ENCODE results near the gene DDA1. TPM values are rescaled to one million over a fixed set of nuclear protein-coding genes. Genes with fewer than 3 reads are reported as not detected.

DDA1 gene
- total RNA-seq, 4 donors from 2014 or later: 20.6 to 98.1 (median 22.0) TPM

- intact Hi-C loops (cut with DNase I; ENCODE audit: low total_unique reads): no loop called here
- peak within 1 kb of the TSS; percentile 90 to 98 (median 94) for H3K27ac ChIP-seq
- H3K4me1 ChIP-seq: peaks cover 34 to 50% (median 37%) of the 10 kb centered on the region in 4 donors
- H3K36me3 ChIP-seq: no peaks in the 10 kb centered on the region
- DNase-seq: peak; percentile 98
- no peaks in the 10 kb centered on the region for H3K9me3 ChIP-seq
- no peaks in the 10 kb centered on the region for H3K27me3 ChIP-seq
- WGBS, 2 donors (ENCODE audit: low coverage in 1 of 2): 0 to 2% methylated on average over 4 to 35 of the region's 52 CpGs
- H3K4me3 ChIP-seq: peak within 1 kb of the TSS; percentile 62 to 74 (median 68)
- in situ Hi-C loops (cut with MboI; ENCODE audit: low pct_ligation_motif_present in 1 of 4, low pct_unique_long_range_greater_than_20kb in 1 of 4, low sequenced_read_pairs in 3 of 4): no loop called here
- TF ChIP-seq EP300 (IDR thresholded peaks at IDR 0.05; ENCODE audit: low read depth) (no peak), CTCF (IDR thresholded peaks at IDR 0.05) (peak; percentile 68 to 88 (median 73)), POLR2AphosphoS5 (IDR thresholded peaks at IDR 0.05) (peak; percentile 60 to 74 (median 74))
Measured at GRCh38 chr19:17303167-17303939, 6.0 kb upstream of the DDA1 start, which contains the start of gene ABHD8. Gene ABHD8, minus strand, starts transcription at chr19:17303425. Its CDS starts 1,809 bp downstream, at chr19:17301616.

GRCh38 chr19:17303940-17304267 lies 5.5 kb upstream of the DDA1 start:
- Histone ChIP-seq H3K27ac (peak overlapping the region; percentile 90 to 98 (median 94)), H3K36me3 (no peaks in the 10 kb centered on the region), H3K27me3 (no peaks in the 10 kb centered on the region), H3K4me3 (no peak overlapping the region), H3K9me3 (no peaks in the 10 kb centered on the region), H3K4me1 (peaks cover 34 to 55% (median 39%) of the 10 kb centered on the region in 4 donors)
- TF ChIP-seq POLR2A (IDR thresholded peaks at IDR 0.05): no peak
- TF ChIP-seq CTCF (IDR thresholded peaks at IDR 0.05): no peak
- WGBS, 2 donors (ENCODE audit: low coverage in 1 of 2): 73% methylated on average over 12 of the region's 12 CpGs; no CpG with 5 or more reads in 1 of the 2 donors
- in situ Hi-C loops (cut with MboI; ENCODE audit: low pct_ligation_motif_present in 1 of 4, low pct_unique_long_range_greater_than_20kb in 1 of 4, low sequenced_read_pairs in 3 of 4): no loop called here
- intact Hi-C loops (cut with DNase I; ENCODE audit: low total_unique reads): no loop called here
- no peak for DNase-seq

GRCh38 chr19:17304386-17305215 lies 4.8 kb upstream of the DDA1 start:
- no peaks in the 10 kb centered on the region for H3K9me3 ChIP-seq
- H3K27ac ChIP-seq: peak overlapping the region; percentile 90 to 98 (median 94)
- intact Hi-C loops (cut with DNase I; ENCODE audit: low total_unique reads): no loop called here
- peaks cover 34 to 57% (median 41%) of the 10 kb centered on the region in 4 donors for H3K4me1 ChIP-seq
- H3K27me3 ChIP-seq: no peaks in the 10 kb centered on the region
- H3K4me3 ChIP-seq: peak overlapping the region in 2 of 4 donors; percentile 66 to 70
- WGBS, 2 donors (ENCODE audit: low coverage in 1 of 2): 60 to 65% methylated on average over 3 to 12 of the region's 12 CpGs
- no peaks in the 10 kb centered on the region for H3K36me3 ChIP-seq
- DNase-seq: no peak
- in situ Hi-C loops (cut with MboI; ENCODE audit: low pct_ligation_motif_present in 1 of 4, low pct_unique_long_range_greater_than_20kb in 1 of 4, low sequenced_read_pairs in 3 of 4): no loop called here
- no peak for TF ChIP-seq CTCF (IDR thresholded peaks at IDR 0.05)
- TF ChIP-seq EP300 (IDR thresholded peaks at IDR 0.05; ENCODE audit: low read depth): no peak
- TF ChIP-seq POLR2A (IDR thresholded peaks at IDR 0.05): no peak
- TF ChIP-seq POLR2AphosphoS5 (IDR thresholded peaks at IDR 0.05): no peak

- H3K27ac ChIP-seq: peak overlapping the region; percentile 90 to 98 (median 94)
- TF ChIP-seq POLR2AphosphoS5 (IDR thresholded peaks at IDR 0.05): peak in 1 of 3 donors; percentile 99
- TF ChIP-seq CTCF (IDR thresholded peaks at IDR 0.05): no peak
- peak; percentile 87 for TF ChIP-seq EP300 (IDR thresholded peaks at IDR 0.05; ENCODE audit: low read depth)
- no peak for TF ChIP-seq POLR2A (IDR thresholded peaks at IDR 0.05)
- H3K36me3 ChIP-seq: no peaks in the 10 kb centered on the region
- 0 to 2% methylated on average over 3 to 7 of the region's 7 CpGs for WGBS, 2 donors (ENCODE audit: low coverage in 1 of 2)
- no peak for DNase-seq
- peaks cover 37 to 61% (median 45%) of the 10 kb centered on the region in 4 donors for H3K4me1 ChIP-seq
- H3K27me3 ChIP-seq: no peaks in the 10 kb centered on the region
- intact Hi-C loops (cut with DNase I; ENCODE audit: low total_unique reads) (no loop called here), in situ Hi-C loops (cut with MboI; ENCODE audit: low pct_ligation_motif_present in 1 of 4, low pct_unique_long_range_greater_than_20kb in 1 of 4, low sequenced_read_pairs in 3 of 4) (no loop called here)
- peak overlapping the region in 2 of 4 donors; percentile 66 to 70 for H3K4me3 ChIP-seq
- H3K9me3 ChIP-seq: no peaks in the 10 kb centered on the region
Measured at GRCh38 chr19:17305216-17305516, 4.2 kb upstream of the DDA1 start.

Measured in transverse colon (tissue), 4 donors.